Kidney (tissue), 14 donors: ENCODE results near the gene CENPN. TPM values are rescaled to one million over a fixed set of nuclear protein-coding genes. Genes with fewer than 3 reads are reported as not detected.

Source experiments
- DNase-seq, 5 donors: peaks; one replicate each; pipeline ENCODE4 v3.0.0-alpha.2; 2013 to 2020
- FAIRE-seq: peaks from 2 replicates; lab custom pipeline; 2012; peaks lifted over from hg19 to GRCh38; lab: Jason Lieb, UNC
- H3K27ac ChIP-seq, 2 donors: one replicate each; pipeline ENCODE4 v1.7.0; 2013; ENCODE audit warnings: low read depth in 2 of 2, low read length in 2 of 2, inconsistent platforms in 1 of 2
- H3K27me3 ChIP-seq: one replicate; pipeline ENCODE4 v1.7.1; 2013; ENCODE audit warnings: low read length, inconsistent platforms; ENCODE audit not compliant: control insufficient read depth, insufficient read depth
- H3K36me3 ChIP-seq, 3 donors: one replicate each; pipeline versions ENCODE4 v1.7.0 to v1.7.1; 2013; ENCODE audit warnings: low read length in 3 of 3, control low read depth in 1 of 3, inconsistent platforms in 1 of 3; ENCODE audit not compliant: insufficient read depth in 3 of 3, control insufficient read depth in 2 of 3
- H3K4me1 ChIP-seq, 3 donors: one replicate each; pipeline versions ENCODE4 v1.7.0 to v1.7.1; 2013; ENCODE audit warnings: low read length in 3 of 3, inconsistent platforms in 1 of 3, low read depth in 1 of 3; ENCODE audit not compliant: control insufficient read depth in 2 of 3, insufficient read depth in 2 of 3
- H3K4me3 ChIP-seq, 3 donors: one replicate each; pipeline versions ENCODE4 v1.7.0 to v1.8.1; 2013; ENCODE audit warnings: low read length in 3 of 3, control low read depth in 1 of 3, inconsistent platforms in 1 of 3
- H3K9ac ChIP-seq, 3 donors: one replicate each; pipeline versions ENCODE4 v1.7.0 to v1.7.1; 2013; ENCODE audit warnings: low read length in 3 of 3, control low read depth in 1 of 3, inconsistent platforms in 1 of 3
- H3K9me3 ChIP-seq, 3 donors: one replicate each; pipeline versions ENCODE4 v1.7.0 to v1.7.1; 2013; ENCODE audit warnings: low read length in 3 of 3, control low read depth in 1 of 3, inconsistent platforms in 1 of 3; ENCODE audit not compliant: control insufficient read depth in 2 of 3, insufficient read depth in 1 of 3
- intact Hi-C: fragments of 100-400 bp; cut with DNase I; formaldehyde crosslinking; loops from one replicate; pipeline ENCODE4 v1.11.1; 2022
- polyA plus RNA-seq: library from polyadenylated mRNA; stranded (reverse); fragments of 350-450 nt; fragmentation: Illumina TruSeq; extraction: RNeasy Lipid Tissue Mini Kit (QIAGEN cat#74804); gene quantifications from one replicate; pipeline ENCODE4 v1.2.3, GENCODE V29; 2014; ENCODE audit warnings: low read depth, low replicate concordance; ENCODE audit not compliant: insufficient read depth
- total RNA-seq: library from RNA; stranded (reverse); fragmentation: NEBNext Ultra II Directional; extraction: Animal tissue kit (Norgen Biotek cat#: 25700); gene quantifications from one replicate; pipeline ENCODE4 v1.2.1, GENCODE V29; 2021
- TF ChIP-seq, protein P1 (sequence below): IDR thresholded peaks from 3 replicates; pipeline ENCODE4 v1.5.1; 2012; ENCODE audit warnings: mild to moderate bottlenecking, moderate library complexity, borderline replicate concordance; ENCODE audit not compliant: insufficient read depth; ENCODE audit errors: extremely low read depth
- donor health status: control.
- donor health status: control.
- donor health status: control.
- donor health status: control.
- donor health status: control.
- donor health status: DM: yes; HTN: yes; CAD: no.
- donor health status: Normal renal cell carcinoma (clear cell type).

Gene CENPN
- total and polyA plus RNA-seq, 2 donors from 2014 or later: 2.0 to 4.1 TPM

DNA sequence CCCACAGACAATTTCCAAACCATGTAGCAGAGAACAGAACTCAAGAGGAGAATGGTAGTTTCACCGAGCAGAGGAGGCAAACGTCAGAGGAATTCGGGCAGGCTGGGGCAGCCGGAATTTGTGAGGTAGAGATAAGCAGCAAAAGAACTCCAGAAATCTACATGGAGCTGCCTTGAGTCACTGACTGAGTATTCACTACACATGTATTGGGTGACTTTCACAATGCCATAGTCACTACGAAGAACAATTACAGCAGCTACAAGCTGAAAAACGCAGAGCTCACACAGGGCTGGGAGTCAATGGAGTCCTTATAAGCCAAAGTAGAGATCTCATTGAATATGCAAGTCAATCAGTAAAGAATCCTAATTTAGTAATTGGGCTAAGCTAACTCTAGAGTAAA lies 13.7 kb upstream of the CENPN start:
- no peak for FAIRE-seq

GRCh38 chr16:80993834-80994233 lies 13.2 kb upstream of the CENPN start:
- Histone ChIP-seq H3K4me3 (no peak overlapping the region), H3K9me3 (no peaks in the 10 kb centered on the region), H3K36me3 (no peaks in the 10 kb centered on the region), H3K4me1 (peaks cover 0 to 2% (median 0%) of the 10 kb centered on the region in 3 donors), H3K9ac (no peak overlapping the region), H3K27me3 (no peaks in the 10 kb centered on the region), H3K27ac (no peak overlapping the region)
- TF ChIP-seq, protein P1, sequence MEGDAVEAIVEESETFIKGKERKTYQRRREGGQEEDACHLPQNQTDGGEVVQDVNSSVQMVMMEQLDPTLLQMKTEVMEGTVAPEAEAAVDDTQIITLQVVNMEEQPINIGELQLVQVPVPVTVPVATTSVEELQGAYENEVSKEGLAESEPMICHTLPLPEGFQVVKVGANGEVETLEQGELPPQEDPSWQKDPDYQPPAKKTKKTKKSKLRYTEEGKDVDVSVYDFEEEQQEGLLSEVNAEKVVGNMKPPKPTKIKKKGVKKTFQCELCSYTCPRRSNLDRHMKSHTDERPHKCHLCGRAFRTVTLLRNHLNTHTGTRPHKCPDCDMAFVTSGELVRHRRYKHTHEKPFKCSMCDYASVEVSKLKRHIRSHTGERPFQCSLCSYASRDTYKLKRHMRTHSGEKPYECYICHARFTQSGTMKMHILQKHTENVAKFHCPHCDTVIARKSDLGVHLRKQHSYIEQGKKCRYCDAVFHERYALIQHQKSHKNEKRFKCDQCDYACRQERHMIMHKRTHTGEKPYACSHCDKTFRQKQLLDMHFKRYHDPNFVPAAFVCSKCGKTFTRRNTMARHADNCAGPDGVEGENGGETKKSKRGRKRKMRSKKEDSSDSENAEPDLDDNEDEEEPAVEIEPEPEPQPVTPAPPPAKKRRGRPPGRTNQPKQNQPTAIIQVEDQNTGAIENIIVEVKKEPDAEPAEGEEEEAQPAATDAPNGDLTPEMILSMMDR: no peak
- intact Hi-C loops: no loop called here
- DNase-seq (no peak), FAIRE-seq (no peak)

More for the DNA sequence above, 13.7 kb upstream of the CENPN start:
- intact Hi-C loops: no loop called here
- Histone ChIP-seq H3K36me3 (no peaks in the 10 kb centered on the region), H3K27me3 (no peaks in the 10 kb centered on the region), H3K4me3 (no peak overlapping the region), H3K27ac (no peak overlapping the region), H3K4me1 (peaks cover 0 to 2% (median 0%) of the 10 kb centered on the region in 3 donors), H3K9ac (no peak overlapping the region), H3K9me3 (no peaks in the 10 kb centered on the region)
- no peak for DNase-seq
- TF ChIP-seq, protein P1: no peak

- FAIRE-seq: no peak
These were observed 12.6 kb upstream of the CENPN start for GRCh38 chr16:80994451-80994850.

More at GRCh38 chr16:80994451-80994850, 12.6 kb upstream of the CENPN start:
- intact Hi-C loops: no loop called here
- no peak overlapping the region for H3K9ac ChIP-seq
- H3K9me3 ChIP-seq: no peaks in the 10 kb centered on the region
- no peaks in the 10 kb centered on the region for H3K36me3 ChIP-seq
- no peak for DNase-seq
- H3K27me3 ChIP-seq: no peaks in the 10 kb centered on the region
- H3K27ac ChIP-seq: no peak overlapping the region
- H3K4me1 ChIP-seq: peaks cover 0 to 2% (median 0%) of the 10 kb centered on the region in 3 donors
- no peak overlapping the region for H3K4me3 ChIP-seq
- TF ChIP-seq, protein P1: no peak
